Skin epidermis (tissue), 12 donors: Measurements from ENCODE around the gene HDDC2.

ENCODE experiments used
- H3K27ac ChIP-seq, 21 experiments: fragments of 200-600 bp; sonication (generic) in 11 of 21; one replicate each; pipeline ENCODE4 v1.5.0; 2020; ENCODE audit warnings: mild to moderate bottlenecking in 3 of 21, inconsistent platforms in 2 of 21, moderate library complexity in 2 of 21
- H3K4me3 ChIP-seq, 7 experiments: fragments of 200-600 bp; sonication (generic) in 2 of 7; one replicate each; pipeline ENCODE4 v1.5.0; 2020; ENCODE audit warnings: inconsistent platforms in 2 of 7, mild to moderate bottlenecking in 2 of 7, moderate library complexity in 1 of 7

The HDDC2 gene

GRCh38 chr6:125274935-125275334 lies 26.8 kb downstream of the HDDC2 start:
- Histone ChIP-seq H3K4me3 (no peak overlapping the region), H3K27ac (no peak overlapping the region)

DNA sequence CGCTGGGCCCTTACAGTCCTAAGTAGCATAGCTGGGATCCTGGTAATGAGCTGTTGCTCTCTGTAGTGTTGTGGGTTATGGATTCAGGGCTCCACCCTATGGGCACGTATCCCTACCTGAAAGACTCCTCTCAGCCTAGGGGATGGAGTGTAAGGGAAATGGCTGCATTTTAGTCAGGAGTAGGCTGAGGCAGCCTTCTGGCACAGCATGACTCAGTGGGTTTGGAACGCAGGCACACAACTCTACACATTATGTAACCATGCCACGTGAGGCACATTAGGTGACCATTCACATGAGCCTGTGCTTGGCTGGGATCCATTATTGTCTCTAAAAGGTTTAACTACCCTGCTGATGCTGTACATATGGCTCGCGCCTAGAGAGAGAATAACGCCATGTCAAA lies 27.8 kb downstream of the HDDC2 start:
- no peak overlapping the region for H3K4me3 ChIP-seq
- peak overlapping the region in 2 of 21 experiments; percentile 35 to 54 for H3K27ac ChIP-seq

GRCh38 chr6:125273251-125273650 lies 28.5 kb downstream of the HDDC2 start:
- Histone ChIP-seq H3K27ac (no peak overlapping the region), H3K4me3 (no peak overlapping the region)

- H3K27ac ChIP-seq: no peak overlapping the region
- H3K4me3 ChIP-seq: no peak overlapping the region
These were observed 30.1 kb downstream of the HDDC2 start for GRCh38 chr6:125271486-125272159.

- Histone ChIP-seq H3K27ac (no peak overlapping the region), H3K4me3 (no peak overlapping the region)
These were observed 31.4 kb downstream of the HDDC2 start for GRCh38 chr6:125270380-125270779.

DNA sequence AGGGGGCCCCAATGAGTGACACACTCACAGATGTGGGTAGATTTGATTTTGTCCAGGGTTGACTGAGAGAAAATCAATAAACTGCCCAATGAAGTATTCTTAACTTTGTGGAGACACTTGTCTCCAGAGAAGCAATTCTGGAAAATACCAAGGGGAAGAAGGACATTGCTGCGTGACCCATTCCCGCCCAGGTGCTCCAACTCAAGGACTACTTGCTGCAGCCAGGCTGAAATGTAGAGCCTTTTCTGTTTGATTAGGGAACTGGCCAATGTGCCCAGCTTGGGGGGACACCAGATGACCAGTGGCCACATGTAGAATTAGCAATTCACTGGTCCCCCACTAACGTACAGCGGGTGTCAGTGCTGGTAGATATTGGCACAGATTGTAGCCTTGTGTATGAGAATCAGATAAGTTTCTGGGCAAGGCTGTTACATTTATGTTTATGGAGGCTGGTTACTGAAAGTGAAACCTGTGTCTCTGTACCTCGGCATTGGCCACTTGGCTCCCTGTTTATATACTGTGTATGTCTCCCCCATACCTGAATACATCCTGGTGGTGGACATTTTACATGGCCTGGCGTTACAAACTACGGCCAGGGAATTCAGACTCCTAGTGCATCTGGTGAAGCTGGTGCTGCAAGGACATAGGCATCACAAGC lies 32.3 kb downstream of the HDDC2 start:
- Histone ChIP-seq H3K4me3 (no peak overlapping the region), H3K27ac (no peak overlapping the region)

DNA sequence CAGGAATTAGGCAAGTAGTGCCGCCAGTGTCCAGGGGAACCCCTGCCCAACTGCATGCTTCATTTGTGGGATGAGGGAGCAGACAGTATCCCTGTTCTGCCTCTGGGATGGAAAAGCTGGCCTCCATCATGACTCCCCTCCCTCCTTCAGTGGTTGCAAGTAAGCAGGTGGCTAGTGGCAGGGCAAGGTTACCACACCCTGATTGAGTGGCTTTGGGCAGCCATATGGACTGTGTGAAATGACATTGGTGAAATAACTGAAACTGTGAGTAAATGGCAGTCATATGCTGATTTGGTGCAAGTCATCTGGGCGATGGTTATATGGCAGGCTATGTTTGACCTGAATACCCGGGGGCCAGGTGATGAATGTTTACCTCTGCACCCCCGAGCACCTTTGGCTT lies 33.0 kb downstream of the HDDC2 start:
- H3K4me3 ChIP-seq: no peak overlapping the region
- H3K27ac ChIP-seq: no peak overlapping the region

DNA sequence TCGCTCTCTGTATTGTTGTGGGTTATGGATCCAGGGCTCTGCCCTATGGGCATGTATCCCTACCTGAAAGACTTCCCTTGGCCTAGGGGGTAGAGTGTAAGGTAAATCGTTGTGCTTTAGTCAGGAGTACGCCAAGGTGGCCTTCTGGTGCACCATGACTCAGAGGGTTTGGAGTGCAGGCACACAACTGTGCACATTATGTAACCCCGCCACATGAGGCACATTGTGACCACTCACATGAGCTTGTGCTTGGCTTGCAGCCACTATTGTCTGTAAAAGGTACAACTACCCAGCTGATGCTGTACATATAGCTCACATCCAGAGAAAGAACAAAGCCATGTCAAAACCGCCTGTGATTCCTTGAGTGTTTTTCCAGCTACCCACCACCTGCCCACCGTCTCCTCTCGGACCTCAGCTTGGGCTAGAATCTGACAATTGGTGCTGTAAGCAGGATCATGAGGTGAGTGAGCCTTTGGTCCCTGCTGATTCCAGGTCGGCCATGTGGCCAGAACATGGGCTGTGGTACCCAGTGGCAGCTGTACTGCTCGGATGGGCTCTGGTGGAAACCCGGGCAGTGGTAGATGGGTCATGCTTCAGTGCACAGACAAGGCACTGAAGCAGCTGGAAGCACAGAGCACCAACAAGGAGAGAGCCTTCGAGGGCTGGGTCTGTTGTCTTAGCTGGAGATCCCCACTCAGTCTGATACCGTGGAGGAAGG lies 33.8 kb downstream of the HDDC2 start:
- Histone ChIP-seq H3K4me3 (no peak overlapping the region), H3K27ac (no peak overlapping the region)

- Histone ChIP-seq H3K27ac (no peak overlapping the region), H3K4me3 (no peak overlapping the region)
These were observed 37.3 kb downstream of the HDDC2 start for GRCh38 chr6:125264476-125264875.

DNA sequence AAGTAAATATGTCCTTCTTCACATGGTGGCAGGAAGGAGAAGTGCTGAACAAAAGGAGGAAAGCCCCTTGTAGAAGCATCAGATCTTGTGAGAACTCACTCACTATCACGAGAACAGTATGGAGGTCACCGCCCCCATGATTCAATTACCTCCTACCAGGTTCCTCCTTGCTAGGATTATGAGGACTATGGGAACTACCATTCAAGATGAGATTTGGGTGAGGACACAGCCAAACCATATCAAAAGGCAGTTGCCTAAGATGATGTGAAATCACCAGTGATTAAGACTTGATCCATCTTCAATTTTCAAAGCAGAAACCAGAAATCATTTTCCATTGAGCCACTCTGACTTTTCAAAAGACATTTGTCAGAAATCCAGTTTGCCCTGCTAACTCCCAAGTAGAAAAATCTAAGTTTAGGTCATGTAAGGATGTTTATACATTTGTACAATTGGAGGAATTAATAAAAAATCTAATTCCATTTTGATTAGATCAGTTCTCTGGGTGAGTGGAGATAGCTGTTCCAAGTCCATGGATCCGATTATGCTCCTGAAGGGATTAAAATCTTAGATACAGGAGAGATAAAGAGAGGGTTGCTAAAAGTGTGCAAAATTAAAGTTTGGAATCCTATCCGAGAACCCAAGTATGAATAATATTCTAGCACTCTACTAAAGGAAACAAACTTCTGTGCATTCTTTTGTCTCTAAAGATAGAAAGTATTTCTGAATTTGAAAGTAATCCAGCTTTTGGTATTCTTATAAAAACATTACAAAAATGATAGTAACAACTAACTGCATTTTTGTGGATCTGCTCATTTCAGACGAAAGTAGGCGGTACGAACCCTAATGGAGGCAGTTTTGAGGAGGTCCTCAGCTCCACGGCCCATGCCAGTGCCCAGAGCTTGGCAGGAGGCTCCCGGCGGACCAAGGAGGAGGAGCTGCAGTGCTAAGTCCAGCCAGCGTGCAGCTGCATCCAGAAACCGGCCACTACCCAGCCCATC lies 39.5 kb downstream of the HDDC2 start:
- no peak overlapping the region for H3K4me3 ChIP-seq
- H3K27ac ChIP-seq: peak overlapping the region in 1 of 21 experiments; percentile 26

DNA sequence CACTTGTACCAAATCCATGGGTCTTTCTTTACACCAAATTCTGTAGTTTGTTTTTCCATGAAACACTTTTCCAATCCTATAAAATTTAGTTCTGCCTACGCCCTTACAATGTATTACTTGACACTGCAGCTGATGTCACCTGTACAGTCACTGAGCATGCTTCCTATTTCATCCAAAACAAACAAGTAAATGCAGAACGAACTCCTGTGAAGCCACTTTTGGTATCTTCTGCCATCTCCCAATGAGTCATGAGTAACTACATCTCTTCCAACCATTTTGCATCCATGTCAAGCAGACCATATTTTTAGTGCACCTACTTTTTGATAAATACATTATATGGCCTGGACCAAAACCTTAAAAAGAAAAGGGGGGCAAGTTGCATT lies 42.4 kb downstream of the HDDC2 start:
- no peak overlapping the region for H3K27ac ChIP-seq

GRCh38 chr6:125258651-125259353 lies 43.0 kb downstream of the HDDC2 start:
- no peak overlapping the region for H3K27ac ChIP-seq
- no peak overlapping the region for H3K4me3 ChIP-seq

More for the DNA sequence above, 42.4 kb downstream of the HDDC2 start:
- no peak overlapping the region for H3K4me3 ChIP-seq

GRCh38 chr6:125257351-125257750 lies 44.4 kb downstream of the HDDC2 start:
- Histone ChIP-seq H3K27ac (no peak overlapping the region), H3K4me3 (no peak overlapping the region)

GRCh38 chr6:125255201-125255600 lies 46.6 kb downstream of the HDDC2 start:
- H3K4me3 ChIP-seq: no peak overlapping the region
- H3K27ac ChIP-seq: no peak overlapping the region

DNA sequence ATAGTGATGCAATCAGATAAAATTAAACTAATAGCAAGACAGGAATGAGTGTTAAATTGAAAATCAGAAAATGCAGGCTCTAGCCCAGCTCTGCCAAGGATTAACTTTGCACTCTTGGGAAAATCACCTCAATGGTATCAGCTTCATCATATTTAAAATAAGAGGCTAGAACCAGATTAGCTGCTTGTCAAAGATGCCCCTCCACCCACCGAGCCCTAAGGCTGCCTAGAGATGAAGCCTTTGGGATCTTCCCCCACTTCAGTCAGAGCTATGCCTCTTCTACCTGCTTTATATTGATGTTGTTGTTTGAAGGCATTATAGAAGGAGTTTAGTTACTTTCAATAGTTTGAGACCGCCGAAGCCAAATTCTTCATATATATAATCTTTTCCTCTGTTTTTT lies 47.4 kb downstream of the HDDC2 start:
- Histone ChIP-seq H3K4me3 (no peak overlapping the region), H3K27ac (no peak overlapping the region)

- no peak overlapping the region for H3K27ac ChIP-seq
- no peak overlapping the region for H3K4me3 ChIP-seq
These were observed 47.9 kb downstream of the HDDC2 start for GRCh38 chr6:125253881-125254280.

- no peak overlapping the region for H3K27ac ChIP-seq
- no peak overlapping the region for H3K4me3 ChIP-seq
These were observed 48.9 kb downstream of the HDDC2 start for GRCh38 chr6:125252891-125253290.

- Histone ChIP-seq H3K4me3 (no peak overlapping the region), H3K27ac (peak overlapping the region in 4 of 21 experiments; percentile 21 to 45 (median 36))
These were observed 50.1 kb downstream of the HDDC2 start for GRCh38 chr6:125251516-125252220.

- H3K27ac ChIP-seq: no peak overlapping the region
- no peak overlapping the region for H3K4me3 ChIP-seq
These were observed 51.3 kb downstream of the HDDC2 start for GRCh38 chr6:125250511-125250910.
